HG03460 (cell line): ENCODE results near the gene LBX2.

Source experiments
- ATAC-seq: cut with Tn5 transposase; IDR thresholded peaks from one replicate; pipeline ENCODE4 v1.9.1; 2021; ENCODE audit not compliant: unreplicated experiment

LBX2 gene

DNA sequence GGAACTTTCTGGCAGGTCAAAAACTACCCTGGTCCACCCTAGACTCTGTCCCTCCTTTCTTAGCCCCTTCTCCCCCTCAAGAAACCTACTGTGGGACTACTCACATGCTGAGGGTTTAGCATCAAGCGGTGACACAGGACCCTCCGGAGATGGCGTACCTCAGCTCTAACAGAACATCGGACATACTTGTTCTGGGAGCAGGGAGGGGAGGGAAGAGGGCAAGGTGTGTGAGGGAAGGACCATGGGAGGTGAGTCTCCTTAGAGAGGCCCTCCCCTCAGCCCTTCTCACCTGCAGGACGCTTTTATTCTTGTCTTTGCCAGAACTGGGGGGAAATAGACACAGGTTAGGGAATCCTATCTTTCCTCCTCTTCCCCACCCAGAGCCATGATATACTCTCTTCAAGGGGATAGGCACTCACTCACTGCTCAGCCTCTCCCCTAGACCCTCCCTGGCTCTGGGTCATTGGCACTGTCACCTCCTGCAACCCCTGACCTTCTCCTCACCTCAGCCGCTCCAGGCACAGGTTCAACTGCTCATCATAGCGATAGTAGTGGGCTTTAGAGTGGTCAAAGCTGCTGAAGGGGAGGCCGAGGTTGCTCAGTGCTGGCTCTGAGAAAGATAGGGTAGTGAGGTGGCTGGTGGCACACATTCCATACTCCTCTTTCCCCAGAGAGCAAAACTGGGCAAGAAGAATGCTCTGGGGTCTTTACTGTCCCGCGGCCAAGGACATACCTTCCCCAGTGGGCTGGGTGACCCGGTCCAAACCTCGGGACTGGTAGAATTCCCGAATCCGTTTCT lies 6.2 kb upstream of the LBX2 start:
- no peak for ATAC-seq

DNA sequence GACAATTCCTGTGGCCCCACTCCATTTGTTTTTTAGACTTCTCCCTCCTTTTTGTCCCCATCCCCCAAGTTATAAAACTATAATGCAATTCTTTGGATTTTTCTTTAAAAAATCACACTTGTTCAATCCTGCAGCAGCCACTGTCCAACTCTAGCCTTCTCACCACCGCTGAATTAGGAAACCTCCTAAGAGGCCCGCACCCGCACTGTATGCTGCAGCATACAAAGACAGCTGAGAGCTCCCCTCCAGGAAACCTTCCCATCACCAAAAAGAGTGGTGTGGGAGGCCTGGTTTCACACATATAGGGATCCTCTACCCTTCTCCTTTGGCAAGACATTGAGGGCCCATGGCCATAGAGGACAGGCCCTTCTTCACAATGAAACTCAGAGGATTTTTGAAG lies 5.2 kb upstream of the LBX2 start:
- no peak for ATAC-seq

DNA sequence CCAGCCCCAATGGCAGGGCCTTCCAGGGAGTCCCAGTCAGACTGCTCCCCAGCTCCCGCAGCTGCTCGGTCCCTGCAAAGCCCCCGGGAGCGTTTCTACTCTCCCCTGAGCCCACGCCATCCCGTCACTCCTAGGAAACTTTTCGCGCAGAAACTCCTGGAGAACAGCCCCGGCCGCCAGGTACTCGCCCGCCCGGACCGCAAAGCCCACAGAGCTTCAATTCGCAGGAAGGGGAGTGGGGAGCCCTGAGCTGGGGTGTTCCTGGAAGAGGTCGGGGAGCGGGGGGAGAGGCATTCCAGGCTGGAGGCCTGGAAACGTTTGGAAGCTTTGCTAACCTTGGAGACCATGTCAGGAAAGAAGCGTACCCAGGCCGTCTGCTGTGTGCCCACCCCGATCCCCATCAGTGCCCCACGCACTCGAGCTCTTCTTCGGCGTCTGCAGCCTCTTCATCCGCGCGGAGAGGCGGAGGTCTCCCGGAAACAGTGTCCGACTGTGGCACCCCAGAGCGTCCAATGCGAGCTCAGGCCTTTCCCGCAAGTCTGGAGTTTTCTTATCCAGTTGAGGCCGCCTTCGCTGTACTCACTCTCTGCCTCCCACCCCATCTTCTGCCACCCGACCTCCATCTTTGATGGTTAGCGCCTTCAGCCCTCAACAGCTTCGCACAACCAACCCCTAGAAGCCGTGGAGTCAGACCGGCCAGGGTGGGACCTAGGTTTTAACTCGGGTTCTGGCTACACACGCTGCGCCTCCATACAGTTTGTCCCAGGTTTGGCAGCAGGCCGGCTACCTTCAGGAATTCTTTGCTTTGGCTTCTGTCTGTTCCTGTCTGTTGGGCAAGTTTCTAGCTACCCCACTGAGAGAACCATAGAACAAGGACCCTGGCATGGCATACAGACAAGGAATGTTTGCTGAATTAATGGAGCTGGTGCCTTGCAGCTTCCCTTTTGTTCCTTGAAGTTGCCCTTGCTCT lies 4.4 kb upstream of the LBX2 start:
- ATAC-seq: no peak

- ATAC-seq: peak; percentile 38
Observed at GRCh38 chr2:74502720-74503505, 3.5 kb upstream of the LBX2 start.

DNA sequence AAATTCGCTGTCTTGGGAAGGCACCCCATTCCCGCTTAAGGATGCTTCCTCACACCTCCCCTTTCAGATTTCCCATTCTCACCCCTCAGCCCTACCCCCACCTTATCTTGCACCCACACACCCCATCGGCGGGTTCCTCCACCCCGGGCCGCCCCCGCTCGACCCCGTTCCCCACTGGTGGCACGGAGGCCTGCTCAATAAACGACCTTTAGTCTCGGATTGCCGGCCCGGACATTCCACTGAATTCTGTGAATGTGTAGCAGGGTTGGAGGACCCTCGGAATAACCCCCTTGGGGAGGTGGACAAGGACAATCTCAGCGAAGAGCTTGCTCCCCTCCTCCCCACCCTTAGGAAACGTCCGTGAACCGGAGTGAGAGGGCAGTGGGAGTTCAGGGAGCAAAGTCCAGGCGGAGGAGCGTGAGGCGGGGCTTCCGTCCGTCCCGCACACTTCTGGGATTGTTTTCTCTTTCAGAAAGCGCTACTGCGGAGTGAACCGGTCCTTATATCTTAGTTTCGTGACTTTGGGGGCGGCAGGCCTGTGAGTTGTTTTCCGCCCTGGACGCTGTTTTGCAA lies 2.8 kb upstream of the LBX2 start:
- no peak for ATAC-seq

DNA sequence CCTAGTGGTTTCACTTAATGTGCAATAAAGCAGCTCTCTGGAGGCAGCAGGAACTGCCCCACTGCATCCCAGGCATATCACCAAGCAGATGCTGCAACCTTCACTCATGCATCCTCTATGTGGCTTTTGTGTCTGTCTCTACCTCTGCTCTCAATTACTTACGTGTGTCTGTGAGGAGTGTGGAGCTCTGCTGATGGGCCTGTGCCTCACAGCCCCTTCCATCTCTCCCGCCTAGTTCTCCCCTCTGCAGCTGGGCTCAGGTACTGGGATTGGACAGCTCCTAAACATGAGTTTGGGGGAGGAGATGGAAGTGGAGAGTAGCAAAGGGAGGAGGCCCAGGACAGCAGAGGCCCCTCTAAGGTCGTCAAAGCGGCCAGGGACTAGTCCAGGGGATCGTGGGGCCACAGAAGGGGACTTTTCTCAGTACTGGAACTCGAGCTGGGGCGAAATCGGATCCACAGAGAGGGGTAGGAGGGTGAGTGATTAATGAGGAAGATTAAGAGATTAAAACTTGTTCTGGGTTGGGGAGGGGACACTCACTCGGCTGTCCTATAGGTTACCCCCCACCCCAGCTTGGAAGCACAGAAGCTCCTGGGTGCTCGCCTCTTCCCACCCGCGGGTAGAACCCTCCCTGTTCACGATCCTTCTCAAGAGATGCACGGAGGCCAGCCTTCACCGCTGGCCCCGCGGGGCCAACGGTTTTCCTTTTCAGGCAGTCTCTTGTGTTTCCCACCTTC lies 2.1 kb upstream of the LBX2 start:
- no peak for ATAC-seq

DNA sequence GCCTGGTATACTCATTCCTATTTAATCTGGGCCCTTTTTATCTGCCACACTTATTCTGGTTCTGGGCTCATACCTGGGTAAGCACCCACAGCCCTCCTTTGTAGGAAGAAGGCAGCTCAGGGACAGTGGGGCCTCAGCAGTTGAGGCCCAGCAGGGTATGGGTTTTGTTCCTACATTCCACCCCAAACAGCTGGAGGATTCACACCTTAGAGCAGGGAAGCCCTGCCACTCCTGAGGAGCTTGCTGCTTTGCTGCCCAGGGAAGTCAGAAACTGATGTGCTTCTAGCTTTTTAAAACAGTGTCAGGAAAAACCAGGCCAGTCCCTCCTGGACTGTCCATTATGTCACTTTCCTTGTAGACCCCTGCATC lies 1.2 kb upstream of the LBX2 start:
- no peak for ATAC-seq

DNA sequence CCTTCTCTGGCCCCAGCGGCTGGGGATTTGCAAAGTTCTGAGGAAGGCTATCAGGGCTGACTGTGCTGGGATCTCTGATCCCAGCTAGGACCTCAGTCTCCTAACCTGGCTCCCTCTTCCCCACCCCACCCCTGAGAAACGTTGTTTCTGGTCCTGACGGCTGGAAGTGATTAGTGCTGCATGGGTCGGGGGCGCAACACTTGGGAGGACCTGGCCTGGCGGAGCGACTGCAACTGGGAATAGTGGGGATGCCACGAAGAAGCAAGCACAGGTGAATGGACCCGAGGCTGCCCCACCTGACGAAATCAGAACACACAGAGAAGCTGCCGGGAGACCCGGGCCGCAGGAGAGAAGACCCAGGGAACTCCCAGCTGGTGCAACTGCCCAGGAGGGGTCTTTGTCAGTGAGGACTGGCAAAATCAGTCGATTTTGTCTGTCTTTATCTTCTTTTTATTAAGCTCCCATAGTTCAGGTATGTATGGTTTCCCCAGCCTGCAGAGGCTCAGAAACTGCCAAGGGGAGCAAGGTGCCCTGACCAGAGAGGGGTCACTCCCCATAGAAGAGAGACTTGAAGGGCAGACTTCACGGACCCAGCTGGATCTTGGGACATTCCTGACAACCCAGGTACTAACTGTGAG lies 656 bp upstream of the LBX2 start:
- no peak for ATAC-seq

DNA sequence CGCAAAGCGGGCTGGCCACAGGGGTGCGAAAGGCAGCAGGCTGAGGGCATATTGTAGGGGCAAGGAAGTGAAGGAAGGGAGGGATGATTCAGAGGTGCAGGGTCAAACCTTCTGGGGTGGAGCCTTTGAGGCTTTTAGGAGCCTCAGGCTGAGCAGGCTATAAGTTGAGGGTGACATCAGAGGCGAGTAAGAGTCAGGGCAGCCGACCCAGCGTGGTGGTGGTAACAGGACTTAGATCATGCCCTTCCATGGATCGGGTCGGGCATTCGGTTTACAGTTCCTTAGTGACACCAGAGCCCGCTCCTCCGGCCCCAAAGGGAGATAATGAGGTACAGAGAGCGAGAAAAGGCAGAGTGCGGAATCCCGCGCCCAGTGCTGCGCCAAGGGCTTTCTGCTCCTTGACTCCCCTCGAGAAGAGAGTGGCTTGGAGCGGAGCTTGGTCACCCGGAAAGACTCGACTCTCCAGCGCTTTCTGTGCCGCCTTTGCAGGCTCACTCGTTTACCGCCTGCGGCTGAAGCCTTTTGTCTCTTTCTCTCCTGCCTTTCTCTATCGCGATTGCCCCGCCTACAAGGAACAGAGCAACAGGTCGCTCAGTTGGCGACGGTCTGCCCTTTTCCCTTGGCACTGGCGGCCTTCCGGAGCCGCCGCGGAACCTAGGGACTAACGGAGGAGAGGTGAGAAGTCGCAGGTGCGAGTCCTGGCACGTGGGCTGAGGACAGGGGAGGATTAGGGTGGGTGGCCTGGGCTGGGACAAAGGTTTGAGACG lies 720 bp downstream of the LBX2 start:
- no peak for ATAC-seq

DNA sequence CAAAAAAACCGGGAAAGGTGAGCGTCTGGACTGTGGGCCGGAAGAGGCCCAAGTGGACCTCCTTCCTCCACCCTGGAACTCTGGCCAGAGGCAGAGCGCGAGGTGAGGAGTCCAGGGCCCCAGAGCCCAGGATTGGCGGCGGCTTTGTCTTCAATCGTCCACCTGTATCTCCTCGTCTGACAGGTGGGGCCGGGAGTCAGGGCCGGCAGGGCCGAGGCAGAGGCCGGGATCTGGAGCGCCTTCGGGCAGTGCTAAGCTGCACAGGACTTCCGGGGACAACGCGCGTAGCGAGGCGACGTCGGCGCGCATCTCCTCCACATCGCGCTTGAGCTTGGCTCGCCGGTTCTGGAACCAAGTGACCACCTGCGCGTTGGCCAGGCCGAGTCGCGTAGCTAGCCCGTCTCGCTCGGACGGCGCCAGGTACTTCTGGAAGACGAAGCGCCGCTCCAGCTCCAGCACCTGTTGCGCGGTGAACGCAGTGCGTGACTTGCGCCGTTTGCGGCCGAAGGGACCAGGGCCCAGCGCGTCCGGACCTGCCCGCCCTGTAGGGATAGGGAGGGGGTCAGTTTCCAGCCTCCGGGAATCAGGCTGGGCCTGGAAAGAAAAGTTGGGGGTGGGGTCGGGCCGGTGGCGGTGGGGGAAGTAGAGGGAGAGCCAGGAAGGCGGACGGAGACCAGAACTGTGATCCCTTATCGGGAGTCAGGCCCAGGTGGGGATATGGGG lies 1.5 kb downstream of the LBX2 start:
- ATAC-seq: no peak

DNA sequence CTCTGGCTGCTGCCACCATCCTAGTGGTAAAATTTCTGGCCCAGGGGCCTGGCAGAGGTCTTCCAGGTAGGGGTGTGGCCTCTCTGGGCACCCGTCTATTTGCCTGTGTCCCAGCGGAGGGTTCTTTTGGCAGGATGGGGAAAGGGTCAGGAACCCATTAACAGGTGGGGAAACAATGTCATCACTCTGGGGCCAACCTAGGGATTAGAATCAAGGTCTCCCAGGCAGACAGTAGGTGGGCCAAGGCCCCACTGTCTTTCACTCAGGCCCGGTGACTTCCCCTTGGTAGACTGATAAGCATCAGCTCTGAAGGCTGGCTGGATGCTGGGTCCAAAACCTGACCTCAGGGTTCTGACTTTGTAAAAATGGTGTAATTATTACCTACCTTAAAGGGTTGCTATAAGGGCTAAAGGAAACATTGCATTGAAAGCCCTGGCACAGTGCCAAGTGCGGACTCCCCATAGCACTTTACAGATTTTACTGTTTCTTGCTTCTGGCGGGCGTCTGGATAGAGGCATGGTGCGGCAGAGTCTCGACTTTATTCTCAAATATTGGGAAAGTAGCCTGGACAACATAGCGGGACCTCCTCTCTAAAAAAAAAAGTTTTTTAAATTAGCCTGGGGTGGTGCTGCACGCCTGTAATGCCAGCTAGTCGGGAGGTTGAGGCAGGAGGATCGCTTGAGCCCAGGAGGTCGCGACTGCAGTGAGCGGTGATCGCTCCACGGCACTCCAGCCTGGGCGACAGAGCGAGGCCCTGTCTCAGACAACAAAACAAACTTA lies 2.2 kb downstream of the LBX2 start:
- no peak for ATAC-seq

GRCh38 chr2:74495440-74495839 lies 4.0 kb downstream of the LBX2 start:
- no peak for ATAC-seq

DNA sequence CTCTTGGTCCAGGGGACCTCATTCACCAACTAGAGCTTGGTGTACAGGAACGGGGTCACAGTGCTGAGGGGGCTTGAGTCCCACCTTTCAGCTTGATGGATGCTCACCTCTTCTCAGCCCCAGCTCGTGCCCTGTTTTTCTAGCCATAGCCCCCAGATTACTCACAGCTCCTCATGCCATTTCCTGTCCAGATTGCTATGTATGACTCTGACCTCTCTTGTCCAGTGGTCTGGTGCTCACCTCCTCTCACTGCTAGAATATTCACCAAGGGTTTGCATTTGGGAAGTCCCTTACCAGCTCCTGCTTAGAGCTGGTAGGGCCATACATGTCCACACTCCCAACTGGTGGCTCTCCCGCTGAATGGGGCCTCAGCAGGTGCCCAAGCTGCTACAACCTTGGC lies 5.9 kb downstream of the LBX2 start:
- no peak for ATAC-seq

DNA sequence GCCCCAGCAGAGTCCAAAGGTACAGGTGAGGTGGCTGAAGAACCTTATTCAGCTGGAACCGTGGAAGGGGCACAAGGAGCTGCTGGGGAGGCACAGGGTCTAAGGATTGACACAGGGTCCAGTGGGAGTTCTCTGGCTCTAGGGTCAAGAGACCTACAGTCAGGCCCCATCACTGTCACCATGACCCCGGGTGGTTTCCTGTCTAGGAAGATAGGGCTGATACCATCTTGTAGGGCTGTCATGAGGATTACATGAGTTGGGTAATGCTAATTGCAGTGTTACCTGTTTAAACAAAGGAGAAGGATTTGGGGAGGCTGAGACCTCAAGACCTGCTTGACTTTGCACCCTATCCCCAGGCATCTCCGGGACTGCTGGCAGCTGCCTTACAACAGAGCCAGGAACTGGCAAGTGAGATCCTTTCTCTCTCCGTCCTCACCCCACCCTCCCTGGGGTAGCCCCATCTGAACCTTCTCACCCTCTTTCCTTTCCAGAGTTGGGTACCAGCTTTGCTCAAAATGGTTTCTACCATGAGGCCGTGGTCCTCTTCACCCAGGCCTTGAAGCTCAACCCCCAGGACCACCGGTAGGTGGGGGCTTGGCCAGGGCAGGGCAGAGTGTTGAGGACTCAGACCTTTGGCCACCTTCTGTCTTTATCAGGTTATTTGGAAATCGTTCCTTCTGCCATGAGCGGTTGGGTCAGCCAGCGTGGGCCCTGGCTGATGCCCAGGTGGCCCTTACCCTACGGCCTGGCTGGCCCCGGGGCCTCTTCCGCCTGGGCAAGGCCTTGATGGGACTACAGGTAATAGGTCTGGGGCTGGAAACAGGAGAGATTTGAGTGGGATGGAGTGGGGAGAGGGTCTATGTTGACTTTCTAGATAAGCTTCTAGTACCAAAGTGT lies 7.5 kb downstream of the LBX2 start:
- ATAC-seq: no peak

DNA sequence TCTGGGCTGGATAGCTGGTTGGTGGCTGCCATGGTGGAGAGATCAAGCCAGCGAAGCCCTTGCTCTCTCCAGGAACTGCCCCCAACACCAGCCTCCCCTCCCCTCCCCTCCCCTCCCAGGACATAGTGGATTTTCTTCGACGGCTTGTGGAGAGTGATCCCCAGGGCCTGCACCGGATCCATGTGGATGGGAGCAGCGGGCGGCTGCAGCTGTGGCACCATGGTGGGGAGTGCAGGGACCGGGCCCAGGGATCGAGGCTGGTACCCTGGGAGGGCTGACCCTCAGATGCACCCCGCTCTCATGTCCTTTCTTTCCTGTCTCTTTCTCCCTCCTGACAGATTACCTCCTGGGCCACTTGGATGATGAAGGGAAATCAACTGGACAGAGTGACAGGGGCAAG lies 9.5 kb downstream of the LBX2 start:
- ATAC-seq: no peak

DNA sequence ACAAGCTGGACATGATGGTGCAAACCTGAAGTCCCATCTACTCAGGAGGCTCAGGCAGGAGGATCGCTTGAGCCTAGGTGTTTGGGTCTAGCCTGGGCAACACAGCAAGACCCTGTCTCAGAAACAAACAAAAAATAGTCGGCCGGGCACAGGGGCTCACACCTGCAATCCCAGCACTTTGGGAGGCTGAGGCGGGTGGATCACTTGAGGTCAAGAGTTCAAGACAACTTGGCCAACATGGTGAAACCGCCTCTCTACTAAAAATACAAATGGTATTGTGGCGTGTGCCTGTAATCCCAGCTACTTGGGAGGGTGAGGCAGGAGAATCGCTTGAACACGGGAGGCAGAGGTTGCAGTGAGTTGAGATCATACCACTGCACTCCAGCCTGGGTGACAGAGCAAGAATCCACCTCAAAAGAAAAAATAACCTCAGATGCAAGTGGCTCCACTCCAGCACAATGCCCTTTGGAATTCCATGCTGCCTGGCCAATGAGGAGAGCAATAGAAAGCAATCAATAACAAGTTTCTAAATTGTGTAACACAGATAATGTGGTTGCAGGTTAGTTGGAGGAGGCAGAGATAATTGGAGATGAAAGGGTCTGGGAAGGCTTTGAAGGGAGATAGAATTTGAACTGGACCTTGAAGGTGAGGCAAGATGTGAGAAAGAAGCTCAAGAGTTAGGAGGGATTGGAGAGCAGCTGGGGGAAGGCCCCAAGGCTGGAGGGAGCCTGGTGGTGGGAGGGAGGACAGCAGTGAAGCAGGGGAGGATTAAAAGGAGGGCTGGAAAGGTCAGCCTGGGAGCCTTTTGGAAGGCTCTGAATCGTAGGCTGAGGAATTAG lies 10.5 kb downstream of the LBX2 start:
- no peak for ATAC-seq
